Vagina (tissue), 2 donors: ENCODE data around the gene REM1. TPM values are rescaled to one million over a fixed set of nuclear protein-coding genes. Genes with fewer than 3 reads are reported as not detected.
A peak's percentile ranks its signal among the peaks of the same experiment; 100 is the strongest.
"Not testable (repeated sequence)": the region's sequence is repeated elsewhere in the genome, so short reads cannot be mapped to it uniquely, and the experiment has no call there.

ENCODE experiments used
- DNase-seq, 2 donors: peaks; one replicate each; pipeline ENCODE4 v3.0.0-alpha.2; 2017; ENCODE audit errors: extremely low spot score in 2 of 2
- H3K27ac ChIP-seq: fragments of 200-600 bp; sonication (generic); one replicate; pipeline ENCODE4 v1.5.1; 2019
- H3K27me3 ChIP-seq: fragments of 200-600 bp; sonication (generic); one replicate; pipeline ENCODE4 v1.5.1; 2019
- H3K36me3 ChIP-seq, 2 donors: fragments of 200-600 bp; sonication (generic); one replicate each; pipeline ENCODE4 v1.5.1; 2017 to 2019
- H3K4me1 ChIP-seq: fragments of 200-600 bp; sonication (generic); one replicate; pipeline ENCODE4 v1.5.1; 2019
- H3K4me3 ChIP-seq, 2 donors: fragments of 200-600 bp; sonication (generic); 1 replicate in 1 of 2; 2 replicates in 1 of 2; pipeline ENCODE4 v1.5.1; 2016 to 2019
- H3K9me3 ChIP-seq: fragments of 200-600 bp; sonication (generic); one replicate; pipeline ENCODE4 v1.5.1; 2019
- POLR2A ChIP-seq, 2 donors: fragments of 450-650 bp; IDR thresholded peaks; one replicate each; pipeline ENCODE4 v1.6.1; 2017; ENCODE audit warnings: antibody characterized with exemption in 2 of 2, mild to moderate bottlenecking in 2 of 2, moderate library complexity in 2 of 2
- POLR2AphosphoS5 ChIP-seq, 2 donors: sonication (generic); formaldehyde crosslinking; IDR thresholded peaks; one replicate each; pipeline ENCODE4 v1.9.0; 2017; ENCODE audit warnings: antibody characterized with exemption in 2 of 2, mild to moderate bottlenecking in 2 of 2, low read depth in 1 of 2; ENCODE audit not compliant: insufficient read depth in 1 of 2
- intact Hi-C: fragments of 100-400 bp; cut with DNase I; formaldehyde crosslinking; loops from one replicate; pipeline ENCODE4 v1.15.1; 2023
- total RNA-seq: library from RNA; depleted of rRNA; stranded (reverse); fragments of >200 nt; gene quantifications from one replicate; pipeline ENCODE4 v1.2.3, GENCODE V29; 2016
- TF ChIP-seq, protein P1 (sequence below), 3 experiments: fragments of 450-650 bp in 2 of 3; fragments of 200-600 bp in 1 of 3; sonication (generic) in 1 of 3; IDR thresholded peaks; one replicate each; pipeline ENCODE4 v1.5.1; 2017 to 2019; ENCODE audit warnings: antibody characterized with exemption in 3 of 3, mild to moderate bottlenecking in 2 of 3, moderate library complexity in 2 of 3

REM1 gene
- total RNA-seq, 1 donor from 2014 or later: 4.4 TPM

GRCh38 chr20:31516166-31516565, 41.1 kb downstream of the REM1 start:
- Histone ChIP-seq H3K27me3 (no peaks in the 10 kb centered on the region), H3K4me1 (peaks cover 54% of the 10 kb centered on the region), H3K4me3 (peak overlapping the region; percentile 86 to 87), H3K9me3 (no peaks in the 10 kb centered on the region), H3K27ac (peak overlapping the region; percentile 72), H3K36me3 (no peaks in the 10 kb centered on the region)
- no peak for DNase-seq
- intact Hi-C loops: no loop called here
- TF ChIP-seq POLR2A (IDR thresholded peaks at IDR 0.05) (no peak), POLR2AphosphoS5 (IDR thresholded peaks at IDR 0.05; ENCODE audit: insufficient read depth in 1 of 2, low read depth in 1 of 2) (no peak)
- TF ChIP-seq, protein P1, sequence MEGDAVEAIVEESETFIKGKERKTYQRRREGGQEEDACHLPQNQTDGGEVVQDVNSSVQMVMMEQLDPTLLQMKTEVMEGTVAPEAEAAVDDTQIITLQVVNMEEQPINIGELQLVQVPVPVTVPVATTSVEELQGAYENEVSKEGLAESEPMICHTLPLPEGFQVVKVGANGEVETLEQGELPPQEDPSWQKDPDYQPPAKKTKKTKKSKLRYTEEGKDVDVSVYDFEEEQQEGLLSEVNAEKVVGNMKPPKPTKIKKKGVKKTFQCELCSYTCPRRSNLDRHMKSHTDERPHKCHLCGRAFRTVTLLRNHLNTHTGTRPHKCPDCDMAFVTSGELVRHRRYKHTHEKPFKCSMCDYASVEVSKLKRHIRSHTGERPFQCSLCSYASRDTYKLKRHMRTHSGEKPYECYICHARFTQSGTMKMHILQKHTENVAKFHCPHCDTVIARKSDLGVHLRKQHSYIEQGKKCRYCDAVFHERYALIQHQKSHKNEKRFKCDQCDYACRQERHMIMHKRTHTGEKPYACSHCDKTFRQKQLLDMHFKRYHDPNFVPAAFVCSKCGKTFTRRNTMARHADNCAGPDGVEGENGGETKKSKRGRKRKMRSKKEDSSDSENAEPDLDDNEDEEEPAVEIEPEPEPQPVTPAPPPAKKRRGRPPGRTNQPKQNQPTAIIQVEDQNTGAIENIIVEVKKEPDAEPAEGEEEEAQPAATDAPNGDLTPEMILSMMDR (IDR thresholded peaks at IDR 0.05): no peak

- Histone ChIP-seq H3K4me1 (peaks cover 56% of the 10 kb centered on the region), H3K27me3 (no peaks in the 10 kb centered on the region), H3K4me3 (no peak overlapping the region), H3K36me3 (no peaks in the 10 kb centered on the region), H3K27ac (peak overlapping the region; percentile 14), H3K9me3 (no peaks in the 10 kb centered on the region)
- intact Hi-C loops: no loop called here
- no peak for TF ChIP-seq POLR2A (IDR thresholded peaks at IDR 0.05)
- no peak for TF ChIP-seq POLR2AphosphoS5 (IDR thresholded peaks at IDR 0.05; ENCODE audit: insufficient read depth in 1 of 2, low read depth in 1 of 2)
- TF ChIP-seq, protein P1 (IDR thresholded peaks at IDR 0.05): no peak
- no peak for DNase-seq
These were observed 41.6 kb downstream of the REM1 start for GRCh38 chr20:31516651-31517050.

DNA sequence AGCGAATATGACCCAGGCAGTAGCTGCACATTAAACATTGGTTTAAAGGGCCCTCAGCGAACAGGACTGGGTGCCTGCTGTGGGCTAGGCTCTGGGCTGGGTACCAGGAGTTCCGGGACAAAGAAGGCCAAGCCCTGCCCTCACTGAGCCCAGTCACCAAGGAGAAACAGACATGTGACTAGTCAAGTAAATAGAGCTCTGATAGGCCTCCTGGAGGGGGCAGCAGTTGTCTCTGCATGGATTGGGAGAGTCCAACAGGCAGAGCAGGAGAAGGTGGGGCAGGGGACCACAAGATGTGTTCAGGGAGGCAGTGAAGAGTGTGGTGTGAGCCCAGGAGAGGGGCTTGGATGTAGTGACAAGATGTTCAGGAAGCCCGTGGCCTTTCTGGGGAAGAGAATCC, 42.3 kb downstream of the REM1 start:
- H3K27me3 ChIP-seq: no peaks in the 10 kb centered on the region
- TF ChIP-seq POLR2AphosphoS5 (IDR thresholded peaks at IDR 0.05; ENCODE audit: insufficient read depth in 1 of 2, low read depth in 1 of 2) (no peak), POLR2A (IDR thresholded peaks at IDR 0.05) (no peak)
- TF ChIP-seq, protein P1 (IDR thresholded peaks at IDR 0.05): no peak
- intact Hi-C loops: no loop called here
- peak overlapping the region in 1 of 2 donors; percentile 1 for H3K4me3 ChIP-seq
- H3K4me1 ChIP-seq: peaks cover 63% of the 10 kb centered on the region
- H3K27ac ChIP-seq: peak overlapping the region; percentile 14
- H3K36me3 ChIP-seq: no peaks in the 10 kb centered on the region
- H3K9me3 ChIP-seq: no peaks in the 10 kb centered on the region
- DNase-seq: no peak

DNA sequence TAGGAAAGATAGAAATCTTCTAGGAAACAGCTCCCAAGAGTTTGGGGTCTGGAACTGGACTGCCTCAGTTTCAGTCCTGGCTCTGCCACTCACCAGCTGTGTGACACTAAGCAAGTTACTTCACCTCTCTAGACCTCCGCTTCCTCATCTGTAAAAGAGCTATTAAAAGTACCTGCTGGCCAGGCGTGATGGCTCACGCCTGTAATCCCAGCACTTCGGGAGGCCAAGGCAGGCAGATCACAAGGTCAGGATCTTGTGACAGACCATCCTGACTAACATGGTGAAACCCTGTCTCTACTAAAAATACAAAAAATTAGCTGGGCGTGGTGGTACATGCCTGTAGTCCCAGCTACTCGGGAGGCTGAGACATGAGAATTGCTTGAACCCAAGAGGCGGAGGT, 46.2 kb downstream of the REM1 start:
- H3K4me1 ChIP-seq: peaks cover 64% of the 10 kb centered on the region
- not testable (repeated sequence) for H3K36me3 ChIP-seq, H3K27ac ChIP-seq

DNA sequence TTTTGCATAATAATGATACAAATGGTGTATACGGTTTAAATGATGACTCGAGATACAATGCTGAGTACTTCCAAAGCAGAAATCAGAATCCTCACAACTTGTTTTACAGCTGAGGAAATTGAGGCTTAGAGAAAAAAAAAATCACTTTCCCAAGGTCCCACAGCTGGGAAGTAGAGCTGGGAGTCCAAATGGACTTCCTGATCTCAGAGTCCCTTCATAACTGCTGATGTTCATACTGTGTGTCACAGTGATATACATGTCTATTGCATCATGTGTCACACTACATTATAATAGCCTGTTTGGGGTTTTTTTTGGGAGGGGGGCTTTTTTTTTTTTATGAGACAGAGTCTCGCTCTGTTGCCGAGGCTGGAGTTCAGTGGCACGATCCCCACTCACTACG, 47.6 kb downstream of the REM1 start:
- Histone ChIP-seq H3K27me3 (no peaks in the 10 kb centered on the region), H3K9me3 (no peaks in the 10 kb centered on the region), H3K4me1 (peaks cover 50% of the 10 kb centered on the region), H3K27ac (no peak overlapping the region), H3K4me3 (no peak overlapping the region), H3K36me3 (peaks cover under 1 to 6% of the 10 kb centered on the region in 2 donors)
- DNase-seq: no peak
- TF ChIP-seq, protein P1 (IDR thresholded peaks at IDR 0.05): no peak
- TF ChIP-seq POLR2AphosphoS5 (IDR thresholded peaks at IDR 0.05; ENCODE audit: insufficient read depth in 1 of 2, low read depth in 1 of 2) (no peak), POLR2A (IDR thresholded peaks at IDR 0.05) (no peak)
- intact Hi-C loops: no loop called here

More for the DNA sequence above, 46.2 kb downstream of the REM1 start:
- intact Hi-C loops, H3K4me3 ChIP-seq, H3K27me3 ChIP-seq, DNase-seq, H3K9me3 ChIP-seq: not testable (repeated sequence)
